K562 (cell line): Measurements from ENCODE around the gene AGPAT1. TPM values are rescaled to one million over a fixed set of nuclear protein-coding genes. Genes with fewer than 3 reads are reported as not detected.

Experiments used
- GATAD2B ChIP-seq: fragments of 450-650 bp; IDR thresholded peaks from 2 replicates; pipeline ENCODE4 v1.6.1; 2017; ENCODE audit warnings: mild to moderate bottlenecking, borderline replicate concordance
- HDAC2 ChIP-seq: fragments of 450-650 bp; IDR thresholded peaks from 2 replicates; pipeline ENCODE4 v1.6.1; 2016; ENCODE audit warnings: mild to moderate bottlenecking
- RBM22 ChIP-seq: fragments of 200-400 bp; formaldehyde crosslinking; IDR thresholded peaks from 2 replicates; pipeline ENCODE4 v1.6.1; 2018; ENCODE audit warnings: low read length, low read depth; ENCODE audit not compliant: poor library complexity, severe bottlenecking
- RNF2 ChIP-seq: sonication (generic); IDR thresholded peaks from 2 replicates; pipeline ENCODE4 v1.6.1; 2016
- SRF ChIP-seq, 2 experiments: fragments of 250-450, 450-650 bp in 1 of 2; sonication (Bioruptor Pico) in 1 of 2; sonication (generic) in 1 of 2; formaldehyde crosslinking; IDR thresholded peaks; 2 replicates each; pipeline versions ENCODE4 v1.5.0 to v1.5.1; 2020 to 2022; ENCODE audit warnings: mild to moderate bottlenecking in 1 of 2, missing genetic modification reagents in 1 of 2
- ZNF165 ChIP-seq: fragments of 250-450 bp; sonication (Bioruptor Pico); IDR thresholded peaks from 2 replicates; pipeline ENCODE4 v1.4.0; 2020; ENCODE audit warnings: borderline replicate concordance
- ZNF449 ChIP-seq: fragments of 250-450 bp; sonication (Bioruptor Pico); IDR thresholded peaks from 2 replicates; pipeline ENCODE4 v1.8.0; 2022; ENCODE audit warnings: moderate library complexity, mild to moderate bottlenecking, inconsistent platforms
- ZNF507 ChIP-seq: conservative IDR thresholded peaks from 2 replicates; pipeline ENCODE4 v1.6.1; 2017; ENCODE audit warnings: missing genetic modification characterization, missing compliant biosample characterization
- ZNF778 ChIP-seq: fragments of 450-650 bp; formaldehyde crosslinking; IDR thresholded peaks from 2 replicates; pipeline ENCODE4 v1.4.0; 2020; ENCODE audit warnings: mild to moderate bottlenecking, moderate library complexity
- polyA plus RNA-seq, 8 experiments: library from polyadenylated mRNA; depleted of rRNA in 4 of 8; stranded (reverse) in 5 of 8; unstranded in 3 of 8; fragments of >200 nt; fragmentation: Nextera tagmentation in 2 of 8; fragmentation: Illumina TruSeq in 1 of 8; extraction: Ambion mirVana in 2 of 8; extraction: Trizol in 1 of 8; gene quantifications; 2 replicates each; pipeline versions ENCODE4 v1.2.1 to v1.2.3, GENCODE V29; 2011 to 2014; ENCODE audit warnings: inconsistent platforms in 1 of 8, missing spikeins in 1 of 8
- total RNA-seq, 7 experiments: library from RNA; depleted of rRNA in 6 of 7; stranded (reverse); fragments of >200 nt in 6 of 7; fragmentation: Illumina TruSeq in 2 of 7; extraction: Trizol in 2 of 7; gene quantifications; 2 replicates each; pipeline versions ENCODE4 v1.2.1 to v1.2.3, GENCODE V29; 2011 to 2021; ENCODE audit warnings: low replicate concordance in 1 of 7
- TF ChIP-seq, protein P1 (sequence below): sonication (generic); formaldehyde crosslinking; IDR thresholded peaks from 2 replicates; pipeline ENCODE4 v1.8.1; 2023; ENCODE audit warnings: missing genetic modification reagents, mild to moderate bottlenecking, borderline replicate concordance
- TF ChIP-seq, protein P2 (sequence below): fragments of 450-650 bp; conservative IDR thresholded peaks from 2 replicates; pipeline ENCODE4 v1.6.1; 2016; ENCODE audit warnings: missing genetic modification characterization, low read depth, mild to moderate bottlenecking, control low read depth, missing compliant biosample characterization

The AGPAT1 gene
- total and polyA plus RNA-seq, 9 of the 15 experiments (the other 6 are each of a cell fraction or from before 2014, with no cell fraction given): 37.9 to 176 (median 69.4) TPM

DNA sequence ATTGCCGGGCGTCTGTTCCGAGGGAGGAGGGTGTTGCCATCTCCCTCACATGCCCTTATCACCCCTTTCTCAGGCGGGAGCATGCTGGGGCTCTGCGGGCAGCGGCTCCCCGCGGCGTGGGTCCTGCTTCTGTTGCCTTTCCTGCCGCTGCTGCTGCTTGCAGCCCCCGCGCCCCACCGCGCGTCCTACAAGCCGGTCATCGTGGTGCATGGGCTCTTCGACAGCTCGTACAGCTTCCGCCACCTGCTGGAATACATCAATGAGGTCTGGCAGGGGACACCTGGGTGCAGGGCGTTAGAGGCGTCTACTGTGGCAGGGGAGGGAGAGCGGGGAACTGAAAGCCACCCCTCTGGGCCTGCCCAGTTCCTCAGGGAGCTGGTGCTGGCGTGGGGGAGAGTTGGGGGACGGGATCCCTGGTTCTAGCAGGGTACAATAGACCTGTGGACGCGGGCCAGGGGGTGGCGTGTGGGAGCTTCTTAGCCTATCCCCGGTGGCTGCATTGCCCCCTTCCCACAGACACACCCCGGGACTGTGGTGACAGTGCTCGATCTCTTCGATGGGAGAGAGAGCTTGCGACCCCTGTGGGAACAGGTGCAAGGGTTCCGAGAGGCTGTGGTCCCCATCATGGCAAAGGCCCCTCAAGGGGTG, 21.2 kb downstream of the AGPAT1 start (continued):
- TF ChIP-seq GATAD2B (no peak), ZNF507 (no peak), RNF2 (0 out of 2 replicates have a peak, but pooled peaks have one; percentile 25), ZNF449 (no peak), HDAC2 (peak; percentile 90), SRF (CRISPR knock-in tag; IDR thresholded peaks at IDR 0.05) (no peak), ZNF778 (CRISPR knock-in tag) (no peak), ZNF165 (CRISPR knock-in tag) (no peak), RBM22 (no peak)
- TF ChIP-seq, protein P1, sequence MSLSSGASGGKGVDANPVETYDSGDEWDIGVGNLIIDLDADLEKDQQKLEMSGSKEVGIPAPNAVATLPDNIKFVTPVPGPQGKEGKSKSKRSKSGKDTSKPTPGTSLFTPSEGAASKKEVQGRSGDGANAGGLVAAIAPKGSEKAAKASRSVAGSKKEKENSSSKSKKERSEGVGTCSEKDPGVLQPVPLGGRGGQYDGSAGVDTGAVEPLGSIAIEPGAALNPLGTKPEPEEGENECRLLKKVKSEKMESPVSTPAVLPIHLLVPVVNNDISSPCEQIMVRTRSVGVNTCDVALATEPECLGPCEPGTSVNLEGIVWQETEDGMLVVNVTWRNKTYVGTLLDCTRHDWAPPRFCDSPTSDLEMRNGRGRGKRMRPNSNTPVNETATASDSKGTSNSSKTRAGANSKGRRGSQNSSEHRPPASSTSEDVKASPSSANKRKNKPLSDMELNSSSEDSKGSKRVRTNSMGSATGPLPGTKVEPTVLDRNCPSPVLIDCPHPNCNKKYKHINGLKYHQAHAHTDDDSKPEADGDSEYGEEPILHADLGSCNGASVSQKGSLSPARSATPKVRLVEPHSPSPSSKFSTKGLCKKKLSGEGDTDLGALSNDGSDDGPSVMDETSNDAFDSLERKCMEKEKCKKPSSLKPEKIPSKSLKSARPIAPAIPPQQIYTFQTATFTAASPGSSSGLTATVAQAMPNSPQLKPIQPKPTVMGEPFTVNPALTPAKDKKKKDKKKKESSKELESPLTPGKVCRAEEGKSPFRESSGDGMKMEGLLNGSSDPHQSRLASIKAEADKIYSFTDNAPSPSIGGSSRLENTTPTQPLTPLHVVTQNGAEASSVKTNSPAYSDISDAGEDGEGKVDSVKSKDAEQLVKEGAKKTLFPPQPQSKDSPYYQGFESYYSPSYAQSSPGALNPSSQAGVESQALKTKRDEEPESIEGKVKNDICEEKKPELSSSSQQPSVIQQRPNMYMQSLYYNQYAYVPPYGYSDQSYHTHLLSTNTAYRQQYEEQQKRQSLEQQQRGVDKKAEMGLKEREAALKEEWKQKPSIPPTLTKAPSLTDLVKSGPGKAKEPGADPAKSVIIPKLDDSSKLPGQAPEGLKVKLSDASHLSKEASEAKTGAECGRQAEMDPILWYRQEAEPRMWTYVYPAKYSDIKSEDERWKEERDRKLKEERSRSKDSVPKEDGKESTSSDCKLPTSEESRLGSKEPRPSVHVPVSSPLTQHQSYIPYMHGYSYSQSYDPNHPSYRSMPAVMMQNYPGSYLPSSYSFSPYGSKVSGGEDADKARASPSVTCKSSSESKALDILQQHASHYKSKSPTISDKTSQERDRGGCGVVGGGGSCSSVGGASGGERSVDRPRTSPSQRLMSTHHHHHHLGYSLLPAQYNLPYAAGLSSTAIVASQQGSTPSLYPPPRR (CRISPR knock-in tag): no peak
- TF ChIP-seq, protein P2, sequence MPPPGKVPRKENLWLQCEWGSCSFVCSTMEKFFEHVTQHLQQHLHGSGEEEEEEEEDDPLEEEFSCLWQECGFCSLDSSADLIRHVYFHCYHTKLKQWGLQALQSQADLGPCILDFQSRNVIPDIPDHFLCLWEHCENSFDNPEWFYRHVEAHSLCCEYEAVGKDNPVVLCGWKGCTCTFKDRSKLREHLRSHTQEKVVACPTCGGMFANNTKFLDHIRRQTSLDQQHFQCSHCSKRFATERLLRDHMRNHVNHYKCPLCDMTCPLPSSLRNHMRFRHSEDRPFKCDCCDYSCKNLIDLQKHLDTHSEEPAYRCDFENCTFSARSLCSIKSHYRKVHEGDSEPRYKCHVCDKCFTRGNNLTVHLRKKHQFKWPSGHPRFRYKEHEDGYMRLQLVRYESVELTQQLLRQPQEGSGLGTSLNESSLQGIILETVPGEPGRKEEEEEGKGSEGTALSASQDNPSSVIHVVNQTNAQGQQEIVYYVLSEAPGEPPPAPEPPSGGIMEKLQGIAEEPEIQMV (tag): no peak
